GM12874 (cell line): ENCODE measurements around the gene JCHAIN.

Source experiments
- CTCF ChIP-seq: IDR thresholded peaks from 2 replicates; pipeline ENCODE4 v1.5.1; 2011; ENCODE audit warnings: low read depth, mild to moderate bottlenecking, control low read depth, low read length, moderate library complexity; ENCODE audit not compliant: insufficient read depth

Gene JCHAIN

GRCh38 chr4:70637239-70637913 is 28.9 kb downstream of the JCHAIN start:
- no peak for TF ChIP-seq CTCF

DNA sequence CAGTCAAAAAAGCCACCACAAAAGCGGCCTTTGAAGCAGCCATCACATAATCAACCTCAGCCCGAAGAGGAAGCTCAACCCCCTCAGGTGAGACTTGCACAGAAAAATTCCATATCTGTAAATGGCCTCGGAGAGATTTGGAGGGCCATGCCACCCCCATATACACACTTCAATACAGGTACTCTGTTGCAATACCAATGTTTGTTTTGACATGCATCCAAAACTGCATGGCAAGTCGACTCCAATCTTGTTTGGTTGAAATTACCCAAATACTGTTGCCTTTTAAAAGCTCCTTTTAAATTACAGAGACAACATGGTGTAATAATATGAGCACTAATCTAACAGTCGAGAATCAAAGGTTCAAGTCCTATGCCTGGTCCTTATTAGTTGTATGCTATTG is 31.8 kb downstream of the JCHAIN start:
- TF ChIP-seq CTCF = no peak

GRCh38 chr4:70632028-70632427 is 34.3 kb downstream of the JCHAIN start:
- TF ChIP-seq CTCF = no peak

GRCh38 chr4:70630162-70630561 is 36.1 kb downstream of the JCHAIN start:
- no peak for TF ChIP-seq CTCF

GRCh38 chr4:70629469-70630090 is 36.7 kb downstream of the JCHAIN start:
- no peak for TF ChIP-seq CTCF

GRCh38 chr4:70628444-70628843 is 37.9 kb downstream of the JCHAIN start, which contains the start of gene ENAM:
ENAM (plus strand) TSS chr4:70628744; CDS start chr4:70629501, 757 bp downstream.
- no peak for TF ChIP-seq CTCF

GRCh38 chr4:70627620-70628019 is 38.7 kb downstream of the JCHAIN start:
- TF ChIP-seq CTCF = no peak
